HL-60 (cell line): ENCODE results near the gene ADAMTS17.

Experiments
- DNase-seq, 2 experiments: peaks; one replicate each; pipeline ENCODE4 v3.0.0-alpha.2; 2010 to 2020; ENCODE audit warnings: low read depth in 1 of 2, low spot score in 1 of 2
- H3K27ac ChIP-seq: fragments of 250-450 bp; sonication (Bioruptor Pico); replicated peaks from 2 replicates; pipeline ENCODE4 v1.5.1; 2020; ENCODE audit warnings: mild to moderate bottlenecking, moderate library complexity
- H3K27me3 ChIP-seq: fragments of 250-450 bp; sonication (Bioruptor Pico); 2 replicates; pipeline ENCODE4 v1.5.1; 2021; ENCODE audit warnings: mild to moderate bottlenecking, moderate library complexity; ENCODE audit not compliant: insufficient read depth, poor library complexity, severe bottlenecking
- H3K4me3 ChIP-seq: replicated peaks from 2 replicates; pipeline ENCODE4 v1.5.1; 2011; ENCODE audit warnings: mild to moderate bottlenecking, control low read depth, low read length; ENCODE audit not compliant: insufficient read depth
- CTCF ChIP-seq: IDR thresholded peaks from one replicate; pipeline ENCODE4 v1.5.1; 2011; ENCODE audit warnings: low read length, control low read depth, inconsistent platforms; ENCODE audit not compliant: insufficient read depth
- GABPA ChIP-seq: IDR thresholded peaks from 2 replicates; pipeline ENCODE4 v1.6.1; 2012; ENCODE audit warnings: low read depth
- POLR2AphosphoS5 ChIP-seq: IDR thresholded peaks from 2 replicates; pipeline ENCODE4 v1.6.1; 2012; ENCODE audit warnings: low read depth
- REST ChIP-seq: IDR thresholded peaks from 2 replicates; pipeline ENCODE4 v1.6.1; 2012; ENCODE audit warnings: low read depth; ENCODE audit not compliant: insufficient replicate concordance
- SPI1 ChIP-seq: IDR thresholded peaks from 2 replicates; pipeline ENCODE4 v1.6.1; 2012; ENCODE audit warnings: low read depth, mild to moderate bottlenecking, borderline replicate concordance

The ADAMTS17 gene

GRCh38 chr15:100032358-100033085, 309.3 kb downstream of the ADAMTS17 start:
- Histone ChIP-seq H3K4me3 (no peak overlapping the region), H3K27me3 (no peaks in the 10 kb centered on the region), H3K27ac (no peak overlapping the region)
- TF ChIP-seq SPI1, result peak; percentile 88
- TF ChIP-seq REST, result no peak
- DNase-seq, result peak in 1 of 2 experiments; percentile 34

- Histone ChIP-seq H3K27me3 (no peaks in the 10 kb centered on the region), H3K27ac (no peak overlapping the region), H3K4me3 (no peak overlapping the region)
- no peak for DNase-seq
- TF ChIP-seq CTCF, result no peak
- TF ChIP-seq GABPA, result no peak
- no peak for TF ChIP-seq REST
- no peak for TF ChIP-seq POLR2AphosphoS5
- no peak for TF ChIP-seq SPI1
These were observed 310.0 kb downstream of the ADAMTS17 start for GRCh38 chr15:100031665-100032357.

GRCh38 chr15:100030586-100031229, 311.1 kb downstream of the ADAMTS17 start:
- no peak for TF ChIP-seq POLR2AphosphoS5
- no peak for TF ChIP-seq GABPA
- no peak for TF ChIP-seq CTCF
- no peak for TF ChIP-seq SPI1
- TF ChIP-seq REST, result no peak
- no peak for DNase-seq
- Histone ChIP-seq H3K27me3 (no peaks in the 10 kb centered on the region), H3K27ac (no peak overlapping the region), H3K4me3 (no peak overlapping the region)
